ENCODE data around the gene IL9.

IL9 gene

GRCh38 chr5:135850231-135850630 lies 45.4 kb downstream of the IL9 start:
- intact Hi-C loops (cut with DNase I; ENCODE audit: low total_unique reads): no loop called here
- Histone ChIP-seq H3K27ac (no peak overlapping the region), H3K4me3 (no peak overlapping the region), H3K9me3 (no peaks in the 10 kb centered on the region), H3K4me1 (no peaks in the 10 kb centered on the region), H3K27me3 (no peaks in the 10 kb centered on the region), H3K36me3 (no peaks in the 10 kb centered on the region)
- TF ChIP-seq CTCF (IDR thresholded peaks at IDR 0.05): no peak
- DNase-seq: no peak

- Histone ChIP-seq H3K27ac (no peak overlapping the region), H3K4me1 (no peaks in the 10 kb centered on the region), H3K9me3 (no peaks in the 10 kb centered on the region), H3K27me3 (peaks cover 0 to 10% of the 10 kb centered on the region in 2 donors), H3K36me3 (no peaks in the 10 kb centered on the region), H3K4me3 (no peak overlapping the region)
- DNase-seq: no peak
- TF ChIP-seq CTCF (IDR thresholded peaks at IDR 0.05): no peak
- intact Hi-C loops (cut with DNase I; ENCODE audit: low total_unique reads): no loop called here
Measured at GRCh38 chr5:135847976-135848375, 47.7 kb downstream of the IL9 start.

GRCh38 chr5:135846311-135846710 lies 49.3 kb downstream of the IL9 start:
- H3K4me3 ChIP-seq: no peak overlapping the region
- intact Hi-C loops (cut with DNase I; ENCODE audit: low total_unique reads): no loop called here
- H3K9me3 ChIP-seq: no peaks in the 10 kb centered on the region
- no peaks in the 10 kb centered on the region for H3K4me1 ChIP-seq
- peaks cover 0 to 24% of the 10 kb centered on the region in 2 donors for H3K27me3 ChIP-seq
- H3K27ac ChIP-seq: no peak overlapping the region
- no peak for TF ChIP-seq CTCF (IDR thresholded peaks at IDR 0.05)
- no peaks in the 10 kb centered on the region for H3K36me3 ChIP-seq
- DNase-seq: no peak

GRCh38 chr5:135843571-135844337 lies 51.9 kb downstream of the IL9 start:
- H3K4me1 ChIP-seq: no peaks in the 10 kb centered on the region
- H3K4me3 ChIP-seq: no peak overlapping the region
- no peak for TF ChIP-seq CTCF (IDR thresholded peaks at IDR 0.05)
- H3K27ac ChIP-seq: no peak overlapping the region
- no peaks in the 10 kb centered on the region for H3K36me3 ChIP-seq
- peaks cover 0 to 27% of the 10 kb centered on the region in 2 donors for H3K27me3 ChIP-seq
- intact Hi-C loops (cut with DNase I; ENCODE audit: low total_unique reads): no loop called here
- H3K9me3 ChIP-seq: no peaks in the 10 kb centered on the region
- DNase-seq: peak in 1 of 2 donors; percentile 50

GRCh38 chr5:135842737-135843136 lies 52.9 kb downstream of the IL9 start:
- Histone ChIP-seq H3K4me3 (no peak overlapping the region), H3K4me1 (no peaks in the 10 kb centered on the region), H3K27ac (no peak overlapping the region), H3K27me3 (peaks cover 0 to 31% of the 10 kb centered on the region in 2 donors), H3K9me3 (peaks cover 0 to 5% (median 0%) of the 10 kb centered on the region in 3 donors), H3K36me3 (no peaks in the 10 kb centered on the region)
- no peak for DNase-seq
- no peak for TF ChIP-seq CTCF (IDR thresholded peaks at IDR 0.05)
- intact Hi-C loops (cut with DNase I; ENCODE audit: low total_unique reads): no loop called here
